Measurements from ENCODE around the gene TSPEAR. TPM values are rescaled to one million over a fixed set of nuclear protein-coding genes. Genes with fewer than 3 reads are reported as not detected.
A peak's percentile ranks its signal among the peaks of the same experiment; 100 is the strongest.

The TSPEAR gene
- total RNA-seq, 2 donors from 2014 or later: 1.5 to 6.0 TPM

DNA sequence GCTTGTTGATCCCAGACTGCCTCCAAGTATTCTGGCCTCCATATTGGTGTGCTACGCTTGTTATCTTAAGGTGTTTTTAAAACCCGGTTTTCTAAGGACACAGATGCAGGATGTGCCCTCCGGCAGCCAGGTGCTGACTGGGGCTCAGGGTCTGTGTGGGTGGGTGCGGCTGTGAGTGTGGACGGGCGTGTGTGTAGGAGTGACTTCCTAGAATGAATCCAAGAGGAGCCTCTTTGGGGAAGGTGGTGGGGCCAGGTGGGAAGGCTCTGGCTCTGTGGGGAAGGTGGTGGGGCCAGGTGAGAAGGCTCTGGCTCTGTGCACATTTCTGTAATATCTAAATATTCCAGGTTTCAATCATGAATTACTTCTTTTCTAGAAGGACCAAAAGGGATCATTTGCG lies 12.8 kb upstream of the TSPEAR start:
- TF ChIP-seq, protein P1, sequence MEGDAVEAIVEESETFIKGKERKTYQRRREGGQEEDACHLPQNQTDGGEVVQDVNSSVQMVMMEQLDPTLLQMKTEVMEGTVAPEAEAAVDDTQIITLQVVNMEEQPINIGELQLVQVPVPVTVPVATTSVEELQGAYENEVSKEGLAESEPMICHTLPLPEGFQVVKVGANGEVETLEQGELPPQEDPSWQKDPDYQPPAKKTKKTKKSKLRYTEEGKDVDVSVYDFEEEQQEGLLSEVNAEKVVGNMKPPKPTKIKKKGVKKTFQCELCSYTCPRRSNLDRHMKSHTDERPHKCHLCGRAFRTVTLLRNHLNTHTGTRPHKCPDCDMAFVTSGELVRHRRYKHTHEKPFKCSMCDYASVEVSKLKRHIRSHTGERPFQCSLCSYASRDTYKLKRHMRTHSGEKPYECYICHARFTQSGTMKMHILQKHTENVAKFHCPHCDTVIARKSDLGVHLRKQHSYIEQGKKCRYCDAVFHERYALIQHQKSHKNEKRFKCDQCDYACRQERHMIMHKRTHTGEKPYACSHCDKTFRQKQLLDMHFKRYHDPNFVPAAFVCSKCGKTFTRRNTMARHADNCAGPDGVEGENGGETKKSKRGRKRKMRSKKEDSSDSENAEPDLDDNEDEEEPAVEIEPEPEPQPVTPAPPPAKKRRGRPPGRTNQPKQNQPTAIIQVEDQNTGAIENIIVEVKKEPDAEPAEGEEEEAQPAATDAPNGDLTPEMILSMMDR (conservative IDR thresholded peaks at IDR 0.05): no peak
- no peaks in the 10 kb centered on the region for H3K4me1 ChIP-seq (ENCODE audit: control insufficient read depth, insufficient read depth, low read length)
- Mint-ChIP-seq H3K4me1 (peaks cover 9% of the 10 kb centered on the region), H3K4me3 (no peak overlapping the region), H3K36me3 (ENCODE audit: low read depth) (no peaks in the 10 kb centered on the region), H3K9me3 (no peaks in the 10 kb centered on the region), H3K27ac (no peak overlapping the region), H3K27me3 (ENCODE audit: insufficient read depth) (peaks cover 26% of the 10 kb centered on the region)
- H3K36me3 ChIP-seq (ENCODE audit: control insufficient read depth, insufficient read depth, low read length): no peaks in the 10 kb centered on the region
- WGBS, 2 experiments (ENCODE audit: insufficient coverage in 1 of 2, insufficient read length in 1 of 2): 95 to 100% methylated on average over 4 to 7 of the region's 7 CpGs
- no peak overlapping the region for H3K9ac ChIP-seq (ENCODE audit: extremely low read depth, low read length, poor library complexity, severe bottlenecking)
- no peak for DNase-seq
- H3K27me3 ChIP-seq (ENCODE audit: control insufficient read depth, insufficient read depth, low read length, poor library complexity, severe bottlenecking): peaks cover 8% of the 10 kb centered on the region
- H3K9me3 ChIP-seq (ENCODE audit: control insufficient read depth, low read length): no peaks in the 10 kb centered on the region
- H3K4me3 ChIP-seq (ENCODE audit: low read length): no peak overlapping the region
- no peak overlapping the region for H3K27ac ChIP-seq (ENCODE audit: low read depth, low read length)

DNA sequence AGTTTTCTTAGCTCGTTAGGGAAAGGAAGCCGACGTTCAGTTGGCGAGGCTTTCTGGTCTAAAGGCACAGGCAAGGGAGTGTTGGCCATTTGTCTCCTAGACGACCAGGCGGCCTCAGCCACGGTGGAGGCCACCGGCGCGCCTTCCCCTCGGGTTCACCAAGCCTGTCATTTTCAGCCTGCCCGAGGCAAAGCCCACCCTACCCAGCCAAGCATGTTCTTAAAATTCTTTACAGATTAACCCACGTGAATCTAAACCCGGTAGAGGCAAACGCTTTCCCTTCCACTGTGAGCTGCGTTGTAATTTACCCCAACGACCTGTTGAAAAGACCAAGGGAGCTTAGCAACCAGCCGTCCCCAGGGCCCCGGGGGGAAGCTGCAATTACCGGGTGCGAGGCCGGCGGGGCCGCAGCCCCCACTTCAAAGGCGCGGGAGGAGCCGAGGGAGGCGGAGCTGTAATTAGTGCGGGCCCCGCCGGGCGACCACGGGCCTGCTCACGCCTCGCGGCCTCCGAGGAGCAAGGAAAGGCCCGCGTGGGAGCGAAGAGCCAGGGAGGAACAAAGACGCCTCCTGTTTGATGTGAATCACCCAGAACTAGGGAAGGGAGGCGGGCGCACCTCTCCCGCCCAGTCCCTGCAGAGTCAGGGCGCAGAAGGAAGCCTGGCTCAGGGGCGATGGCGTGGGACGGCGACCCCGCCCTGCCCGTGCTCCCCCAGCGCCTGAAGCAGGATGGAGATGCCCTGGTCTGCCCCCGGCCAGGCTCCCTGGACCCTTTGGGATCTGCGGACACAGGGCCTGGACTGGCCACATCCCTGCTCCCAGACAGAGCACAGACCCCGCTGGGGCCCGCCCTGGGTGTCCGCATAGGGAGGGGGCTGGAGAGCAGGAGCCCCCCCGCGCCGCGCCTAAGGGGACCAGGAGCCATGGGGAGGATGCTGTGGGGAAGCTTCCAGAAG lies 12.1 kb upstream of the TSPEAR start:
- Histone ChIP-seq H3K27ac (ENCODE audit: low read depth, low read length) (peak overlapping the region; percentile 71), H3K36me3 (ENCODE audit: control insufficient read depth, insufficient read depth, low read length) (no peaks in the 10 kb centered on the region), H3K9ac (ENCODE audit: extremely low read depth, low read length, poor library complexity, severe bottlenecking) (no peak overlapping the region), H3K9me3 (ENCODE audit: control insufficient read depth, low read length) (no peaks in the 10 kb centered on the region), H3K4me1 (ENCODE audit: control insufficient read depth, insufficient read depth, low read length) (no peaks in the 10 kb centered on the region), H3K4me3 (ENCODE audit: low read length) (no peak overlapping the region), H3K27me3 (ENCODE audit: control insufficient read depth, insufficient read depth, low read length, poor library complexity, severe bottlenecking) (peaks cover 8% of the 10 kb centered on the region)
- peak overlapping the region; percentile 25 for H3K27ac Mint-ChIP-seq
- H3K36me3 Mint-ChIP-seq (ENCODE audit: low read depth): no peaks in the 10 kb centered on the region
- H3K9me3 Mint-ChIP-seq: no peaks in the 10 kb centered on the region
- H3K27me3 Mint-ChIP-seq (ENCODE audit: insufficient read depth): peaks cover 26% of the 10 kb centered on the region
- H3K4me1 Mint-ChIP-seq: peaks cover 10% of the 10 kb centered on the region
- H3K4me3 Mint-ChIP-seq: peak overlapping the region; percentile 40
- peak; percentile 63 for DNase-seq
- WGBS, 2 experiments (ENCODE audit: insufficient coverage in 1 of 2, insufficient read length in 1 of 2): 44 to 59% methylated on average over 20 to 61 of the region's 61 CpGs
- TF ChIP-seq, protein P1 (conservative IDR thresholded peaks at IDR 0.05): no peak

DNA sequence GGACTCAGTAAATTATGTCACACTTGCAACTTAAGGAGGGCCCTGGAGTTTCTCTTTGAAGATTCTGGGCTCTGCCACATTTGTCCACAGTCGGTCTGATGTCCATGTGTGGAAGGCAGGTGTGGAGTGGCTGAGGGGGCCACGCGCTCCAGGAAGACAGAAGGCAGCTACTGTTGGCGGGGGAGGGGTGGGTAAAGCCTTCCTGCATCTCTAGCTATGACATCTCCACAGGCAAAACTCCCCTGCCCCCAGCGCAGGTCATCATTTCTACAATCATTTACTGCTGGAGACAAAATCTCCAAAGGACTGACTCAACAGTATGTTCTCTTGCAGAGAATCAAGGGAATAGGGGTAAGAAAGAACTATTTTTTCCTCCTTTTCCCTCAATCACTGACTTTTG lies 11.4 kb upstream of the TSPEAR start:
- no peaks in the 10 kb centered on the region for H3K9me3 Mint-ChIP-seq
- Histone ChIP-seq H3K4me1 (ENCODE audit: control insufficient read depth, insufficient read depth, low read length) (no peaks in the 10 kb centered on the region), H3K4me3 (ENCODE audit: low read length) (no peak overlapping the region), H3K27ac (ENCODE audit: low read depth, low read length) (peak overlapping the region; percentile 71), H3K27me3 (ENCODE audit: control insufficient read depth, insufficient read depth, low read length, poor library complexity, severe bottlenecking) (peaks cover 8% of the 10 kb centered on the region), H3K9ac (ENCODE audit: extremely low read depth, low read length, poor library complexity, severe bottlenecking) (no peak overlapping the region), H3K36me3 (ENCODE audit: control insufficient read depth, insufficient read depth, low read length) (no peaks in the 10 kb centered on the region), H3K9me3 (ENCODE audit: control insufficient read depth, low read length) (no peaks in the 10 kb centered on the region)
- H3K4me3 Mint-ChIP-seq: peak overlapping the region; percentile 40
- 60 to 74% methylated on average over 1 to 5 of the region's 5 CpGs for WGBS, 2 experiments (ENCODE audit: insufficient coverage in 1 of 2, insufficient read length in 1 of 2)
- H3K4me1 Mint-ChIP-seq: peaks cover 12% of the 10 kb centered on the region
- TF ChIP-seq, protein P1 (conservative IDR thresholded peaks at IDR 0.05): no peak
- no peak for DNase-seq
- H3K36me3 Mint-ChIP-seq (ENCODE audit: low read depth): no peaks in the 10 kb centered on the region
- peaks cover 26% of the 10 kb centered on the region for H3K27me3 Mint-ChIP-seq (ENCODE audit: insufficient read depth)
- no peak overlapping the region for H3K27ac Mint-ChIP-seq

All from endodermal cell (in vitro differentiated cells).